Smooth muscle cell (in vitro differentiated cells): ENCODE results near the gene RETREG2. TPM values are rescaled to one million over a fixed set of nuclear protein-coding genes. Genes with fewer than 3 reads are reported as not detected.

ENCODE experiments used
- DNase-seq: peaks from one replicate; lab custom pipeline; 2025; ENCODE audit not compliant: unreplicated experiment; lab: John Stamatoyannopoulos, UW
- H2AFZ ChIP-seq: fragments of 200-600 bp; sonication (generic); 2 replicates; pipeline ENCODE4 v1.6.0; 2016; ENCODE audit warnings: antibody characterized with exemption, low read depth, mild to moderate bottlenecking
- H3F3A ChIP-seq: fragments of 200-600 bp; sonication (generic); 2 replicates; pipeline ENCODE4 v1.6.0; 2017; ENCODE audit warnings: antibody characterized with exemption, low read depth
- H3K27ac ChIP-seq: fragments of 200-600 bp; sonication (generic); 2 replicates; pipeline ENCODE4 v1.5.1; 2016; ENCODE audit warnings: low read depth, mild to moderate bottlenecking
- H3K27me3 ChIP-seq: fragments of 200-600 bp; sonication (generic); 2 replicates; pipeline ENCODE4 v1.6.1; 2016; ENCODE audit warnings: low read depth, mild to moderate bottlenecking
- H3K36me3 ChIP-seq: fragments of 200-600 bp; sonication (generic); 2 replicates; pipeline ENCODE4 v1.5.1; 2016; ENCODE audit warnings: low read depth
- H3K4me1 ChIP-seq: fragments of 200-600 bp; sonication (generic); 2 replicates; pipeline ENCODE4 v1.5.1; 2016; ENCODE audit warnings: low read depth
- H3K4me2 ChIP-seq: fragments of 200-600 bp; sonication (generic); 2 replicates; pipeline ENCODE4 v1.6.0; 2016; ENCODE audit warnings: mild to moderate bottlenecking
- H3K4me3 ChIP-seq: fragments of 200-600 bp; sonication (generic); 2 replicates; pipeline ENCODE4 v1.5.1; 2016; ENCODE audit warnings: mild to moderate bottlenecking
- H3K79me2 ChIP-seq: fragments of 200-600 bp; sonication (generic); 2 replicates; pipeline ENCODE4 v1.6.0; 2016; ENCODE audit warnings: low read depth, mild to moderate bottlenecking
- H3K9ac ChIP-seq: fragments of 200-600 bp; sonication (generic); 2 replicates; pipeline ENCODE4 v1.6.0; 2016; ENCODE audit warnings: low read depth
- H3K9me3 ChIP-seq: fragments of 200-600 bp; sonication (generic); replicated peaks from 2 replicates; pipeline ENCODE4 v1.5.1; 2016; ENCODE audit warnings: low read depth
- H4K20me1 ChIP-seq: fragments of 200-600 bp; sonication (generic); 2 replicates; pipeline ENCODE4 v1.6.0; 2016; ENCODE audit warnings: low read depth
- CTCF ChIP-seq: fragments of 200-600 bp; sonication (generic); IDR thresholded peaks from 2 replicates; pipeline ENCODE4 v1.5.1; 2017; ENCODE audit warnings: borderline replicate concordance, mild to moderate bottlenecking, antibody characterized with exemption; ENCODE audit not compliant: insufficient read depth, poor library complexity, severe bottlenecking
- WGBS: methylation state at CpG from one replicate; pipeline ENCODE4 v1.1.7; 2016; ENCODE audit warnings: low lambda C conversion rate; 5-methylcytosine and 5-hydroxymethylcytosine counted together
- polyA plus RNA-seq: library from polyadenylated mRNA; unstranded; fragments of >200 nt; fragmentation: Nextera tagmentation; extraction: Ambion mirVana; gene quantifications from 2 replicates; pipeline ENCODE4 v1.2.1, GENCODE V29; 2016
- total RNA-seq: library from RNA; depleted of rRNA; stranded (reverse); fragments of >200 nt; gene quantifications from 2 replicates; pipeline ENCODE4 v1.2.3, GENCODE V29; 2014

The RETREG2 gene
- total and polyA plus RNA-seq, 2 experiments from 2014 or later = 48.7 to 57.2 TPM

- TF ChIP-seq CTCF = no peak
- Histone ChIP-seq H3K4me1 (peaks cover 3% of the 10 kb centered on the region), H3K4me3 (no peak overlapping the region), H3K9me3 (no peaks in the 10 kb centered on the region), H3K36me3 (no peaks in the 10 kb centered on the region), H2AFZ (no peak overlapping the region), H4K20me1 (no peaks in the 10 kb centered on the region), H3F3A (peaks cover under 1% of the 10 kb centered on the region), H3K79me2 (peaks cover 10% of the 10 kb centered on the region), H3K27me3 (no peaks in the 10 kb centered on the region), H3K27ac (no peak overlapping the region), H3K9ac (no peak overlapping the region), H3K4me2 (no peak overlapping the region)
- DNase-seq = no peak
- WGBS = 98% methylated on average over 8 of the region's 8 CpGs
These were observed 34.9 kb downstream of the RETREG2 start for GRCh38 chr2:219213026-219213415.

GRCh38 chr2:219213486-219214071, 35.5 kb downstream of the RETREG2 start:
- 98% methylated on average over 10 of the region's 10 CpGs for WGBS
- no peak overlapping the region for H3K4me2 ChIP-seq

GRCh38 chr2:219214141-219214540, 36.1 kb downstream of the RETREG2 start:
- Histone ChIP-seq H3F3A (peaks cover 8% of the 10 kb centered on the region), H2AFZ (no peak overlapping the region), H3K4me1 (peaks cover 5% of the 10 kb centered on the region), H4K20me1 (no peaks in the 10 kb centered on the region), H3K27ac (no peak overlapping the region), H3K4me3 (no peak overlapping the region), H3K79me2 (peaks cover 10% of the 10 kb centered on the region), H3K4me2 (no peak overlapping the region), H3K9ac (no peak overlapping the region), H3K9me3 (no peaks in the 10 kb centered on the region), H3K36me3 (no peaks in the 10 kb centered on the region), H3K27me3 (no peaks in the 10 kb centered on the region)
- DNase-seq = no peak
- WGBS = 99% methylated on average over 15 of the region's 15 CpGs
- no peak for TF ChIP-seq CTCF

More at GRCh38 chr2:219213486-219214071, 35.5 kb downstream of the RETREG2 start:
- H3K79me2 ChIP-seq = peaks cover 10% of the 10 kb centered on the region
- peaks cover 6% of the 10 kb centered on the region for H3F3A ChIP-seq
- H3K27me3 ChIP-seq = no peaks in the 10 kb centered on the region
- no peak overlapping the region for H3K4me3 ChIP-seq
- H3K9me3 ChIP-seq = no peaks in the 10 kb centered on the region
- no peak overlapping the region for H3K9ac ChIP-seq
- no peak for DNase-seq
- H3K36me3 ChIP-seq = no peaks in the 10 kb centered on the region
- H2AFZ ChIP-seq = no peak overlapping the region
- H4K20me1 ChIP-seq = no peaks in the 10 kb centered on the region
- no peak overlapping the region for H3K27ac ChIP-seq
- TF ChIP-seq CTCF = no peak
- peaks cover 3% of the 10 kb centered on the region for H3K4me1 ChIP-seq

GRCh38 chr2:219214786-219215185, 36.7 kb downstream of the RETREG2 start:
- no peak overlapping the region for H3K27ac ChIP-seq
- peaks cover 7% of the 10 kb centered on the region for H3K4me1 ChIP-seq
- H4K20me1 ChIP-seq = no peaks in the 10 kb centered on the region
- H3K4me3 ChIP-seq = no peak overlapping the region
- H3K27me3 ChIP-seq = no peaks in the 10 kb centered on the region
- no peak for DNase-seq
- no peaks in the 10 kb centered on the region for H3K9me3 ChIP-seq
- peaks cover 14% of the 10 kb centered on the region for H3F3A ChIP-seq
- no peak overlapping the region for H2AFZ ChIP-seq
- no peak overlapping the region for H3K9ac ChIP-seq
- 98% methylated on average over 6 of the region's 6 CpGs for WGBS
- H3K79me2 ChIP-seq = peaks cover 10% of the 10 kb centered on the region
- no peak for TF ChIP-seq CTCF
- no peaks in the 10 kb centered on the region for H3K36me3 ChIP-seq
- H3K4me2 ChIP-seq = no peak overlapping the region
